ENCODE results near the gene SPATA25. TPM values are rescaled to one million over a fixed set of nuclear protein-coding genes. Genes with fewer than 3 reads are reported as not detected.
A peak's percentile ranks its signal among the peaks of the same experiment; 100 is the strongest.

The SPATA25 gene
- total RNA-seq, 4 donors from 2014 or later = 5.8 to 35.2 (median 19.5) TPM

DNA sequence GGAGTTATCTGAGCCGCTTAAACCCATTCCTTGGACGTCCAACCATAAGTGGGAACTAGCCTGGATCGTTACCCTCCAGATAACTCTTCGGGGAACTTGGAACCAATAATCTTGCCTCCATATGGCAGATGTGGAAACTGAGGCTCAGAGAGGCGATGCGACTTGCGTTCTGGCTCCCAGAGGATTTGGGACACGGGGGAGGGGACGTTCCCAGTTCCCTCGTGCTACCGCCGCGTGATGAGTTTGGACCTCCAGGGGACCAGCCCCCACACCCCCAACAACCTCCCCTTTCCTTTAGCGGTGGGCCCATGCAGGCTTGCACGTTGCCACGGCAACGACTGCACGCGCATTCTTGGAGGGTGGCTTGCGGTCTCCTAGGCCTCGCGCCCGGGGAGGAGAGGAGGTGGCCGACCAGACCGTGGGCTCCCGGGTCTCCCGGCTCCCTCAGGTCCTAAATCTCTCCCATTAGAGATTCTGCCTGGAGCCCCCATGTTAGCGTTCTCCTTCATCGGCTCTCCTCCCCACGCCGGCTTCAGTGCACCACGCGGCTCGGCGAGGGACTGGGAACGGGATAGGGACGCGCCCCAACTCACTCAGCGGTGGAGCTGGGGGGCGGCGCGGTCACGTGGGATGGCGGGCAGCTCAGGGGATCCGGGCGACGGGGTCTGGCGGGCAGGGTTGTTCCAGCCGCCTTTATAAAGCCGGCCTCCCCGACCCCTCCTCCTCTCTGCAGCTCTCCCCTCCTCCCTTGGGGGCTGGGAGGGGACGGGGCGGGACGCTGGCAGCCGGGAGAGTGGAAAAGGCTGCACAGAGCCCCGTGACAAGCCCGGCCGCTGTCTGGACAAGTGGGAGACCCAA lies 24.3 kb upstream of the SPATA25 start, which contains the start of gene PLTP:
PLTP (minus strand) TSS at position 670 of the 858 bp plus-strand sequence. CDS start 703 bp downstream, outside the sequence.
- peak within 1 kb of the TSS; percentile 38 to 56 (median 48) for H3K4me3 ChIP-seq
- H3K36me3 ChIP-seq = no peaks in the 10 kb centered on the region
- H3K9me3 ChIP-seq = no peaks in the 10 kb centered on the region
- peaks cover 0 to 20% (median 13%) of the 10 kb centered on the region in 4 donors for H3K4me1 ChIP-seq
- no peaks in the 10 kb centered on the region for H3K27me3 ChIP-seq
- TF ChIP-seq, protein P1, sequence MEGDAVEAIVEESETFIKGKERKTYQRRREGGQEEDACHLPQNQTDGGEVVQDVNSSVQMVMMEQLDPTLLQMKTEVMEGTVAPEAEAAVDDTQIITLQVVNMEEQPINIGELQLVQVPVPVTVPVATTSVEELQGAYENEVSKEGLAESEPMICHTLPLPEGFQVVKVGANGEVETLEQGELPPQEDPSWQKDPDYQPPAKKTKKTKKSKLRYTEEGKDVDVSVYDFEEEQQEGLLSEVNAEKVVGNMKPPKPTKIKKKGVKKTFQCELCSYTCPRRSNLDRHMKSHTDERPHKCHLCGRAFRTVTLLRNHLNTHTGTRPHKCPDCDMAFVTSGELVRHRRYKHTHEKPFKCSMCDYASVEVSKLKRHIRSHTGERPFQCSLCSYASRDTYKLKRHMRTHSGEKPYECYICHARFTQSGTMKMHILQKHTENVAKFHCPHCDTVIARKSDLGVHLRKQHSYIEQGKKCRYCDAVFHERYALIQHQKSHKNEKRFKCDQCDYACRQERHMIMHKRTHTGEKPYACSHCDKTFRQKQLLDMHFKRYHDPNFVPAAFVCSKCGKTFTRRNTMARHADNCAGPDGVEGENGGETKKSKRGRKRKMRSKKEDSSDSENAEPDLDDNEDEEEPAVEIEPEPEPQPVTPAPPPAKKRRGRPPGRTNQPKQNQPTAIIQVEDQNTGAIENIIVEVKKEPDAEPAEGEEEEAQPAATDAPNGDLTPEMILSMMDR (IDR thresholded peaks at IDR 0.05) = no peak
- peak; percentile 33 to 47 for TF ChIP-seq POLR2A (IDR thresholded peaks at IDR 0.05)
- peak; percentile 54 to 71 (median 60) for DNase-seq
- peak within 1 kb of the TSS; percentile 60 to 81 (median 74) for H3K27ac ChIP-seq

DNA sequence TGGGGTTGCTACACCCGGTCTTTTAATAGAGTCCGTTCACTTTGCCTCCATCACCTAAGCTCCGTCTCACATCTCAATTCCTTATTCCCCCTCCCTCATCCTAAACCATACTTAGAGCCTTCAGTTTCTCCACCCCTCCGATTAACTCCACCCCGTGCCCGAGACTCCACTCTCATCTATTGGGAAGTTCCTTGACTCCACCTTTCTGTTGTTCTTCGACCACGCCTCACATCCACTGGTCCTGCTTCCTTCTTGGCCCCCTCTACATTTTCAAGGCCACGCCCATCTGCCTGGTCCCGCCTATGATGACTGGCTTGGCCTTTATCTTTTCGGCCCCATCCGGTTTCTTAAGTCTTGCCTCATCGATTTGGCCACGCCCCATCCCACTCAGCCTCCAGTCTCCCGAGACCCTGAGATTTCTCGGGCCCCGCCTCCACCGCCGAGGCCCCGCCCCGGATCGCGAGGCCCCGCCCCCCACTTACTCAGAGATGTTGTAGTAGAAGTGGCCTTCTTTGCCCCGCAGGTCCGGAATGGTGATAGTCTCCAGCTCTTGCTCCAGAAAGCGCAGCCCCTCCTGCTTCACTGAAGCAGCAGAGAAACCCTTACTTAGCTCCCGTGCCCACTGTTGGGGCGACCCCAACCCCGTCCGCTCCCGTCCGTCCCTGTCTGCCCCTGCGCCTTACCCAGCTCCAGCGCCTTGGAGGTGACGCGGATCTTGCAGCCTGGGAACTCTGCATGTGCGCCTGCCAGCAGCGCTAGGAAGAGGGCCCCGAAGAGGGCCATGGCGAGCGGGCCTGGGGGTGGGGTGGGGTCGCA lies 23.5 kb upstream of the SPATA25 start:
- Histone ChIP-seq H3K36me3 (peaks cover 0 to 4% (median 0%) of the 10 kb centered on the region in 3 donors), H3K27ac (peak overlapping the region; percentile 60 to 81 (median 74)), H3K27me3 (no peaks in the 10 kb centered on the region), H3K4me3 (peak overlapping the region; percentile 38 to 56 (median 48)), H3K9me3 (no peaks in the 10 kb centered on the region), H3K4me1 (peaks cover 0 to 20% (median 13%) of the 10 kb centered on the region in 4 donors)
- TF ChIP-seq POLR2A (IDR thresholded peaks at IDR 0.05) = peak in 1 of 2 donors; percentile 42
- TF ChIP-seq, protein P1 (IDR thresholded peaks at IDR 0.05) = no peak
- peak; percentile 91 to 98 (median 98) for DNase-seq

DNA sequence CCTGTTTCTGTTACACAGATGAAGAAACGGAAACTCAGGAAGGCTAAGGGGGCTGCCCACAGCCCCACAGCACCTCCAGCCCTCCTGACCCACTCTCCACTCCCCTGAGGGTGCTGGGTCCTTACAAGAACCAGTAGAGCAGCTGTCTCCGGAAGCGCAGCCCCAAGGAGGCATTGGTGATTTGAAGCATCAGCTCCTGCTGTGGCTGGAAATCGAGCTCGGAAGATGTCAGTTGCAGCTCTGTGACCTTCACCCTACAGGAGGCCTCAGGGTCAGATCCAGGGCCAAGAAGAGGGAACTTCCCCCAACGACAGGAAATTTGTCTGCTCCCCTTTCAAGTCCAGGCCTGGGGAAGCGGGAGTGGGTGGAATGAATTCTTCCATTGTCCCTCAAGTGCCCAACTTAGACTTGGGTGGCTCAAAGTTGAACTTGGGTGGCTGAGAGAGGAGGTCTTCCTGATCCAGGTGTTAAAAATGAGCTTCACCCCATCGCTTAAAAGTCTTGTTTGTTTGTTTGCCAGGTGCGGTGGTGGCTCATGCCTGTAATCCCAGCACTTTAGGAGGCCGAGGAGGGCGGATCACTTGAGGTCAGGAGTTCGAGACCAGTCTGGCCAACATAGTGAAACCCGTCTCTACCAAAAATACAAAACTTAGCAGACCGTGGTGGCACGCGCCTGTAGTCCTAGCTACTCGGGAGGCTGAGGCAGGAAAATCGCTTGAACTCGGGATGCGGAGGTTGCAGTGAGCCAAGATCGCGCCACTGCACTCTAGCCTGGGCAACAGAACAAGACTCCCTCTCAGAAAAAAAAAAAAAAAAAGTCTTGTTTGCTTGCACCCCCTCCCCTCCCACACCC lies 22.6 kb upstream of the SPATA25 start:
- peak overlapping the region in 2 of 4 donors; percentile 44 to 52 for H3K4me3 ChIP-seq
- TF ChIP-seq POLR2A (IDR thresholded peaks at IDR 0.05) = no peak
- TF ChIP-seq, protein P1 (IDR thresholded peaks at IDR 0.05) = no peak
- no peak for DNase-seq
- no peaks in the 10 kb centered on the region for H3K27me3 ChIP-seq
- H3K27ac ChIP-seq = peak overlapping the region in 3 of 4 donors; percentile 38 to 67 (median 46)
- H3K9me3 ChIP-seq = no peaks in the 10 kb centered on the region
- H3K4me1 ChIP-seq = peaks cover 0 to 20% (median 13%) of the 10 kb centered on the region in 4 donors
- H3K36me3 ChIP-seq = peaks cover 0 to 5% (median 0%) of the 10 kb centered on the region in 3 donors

DNA sequence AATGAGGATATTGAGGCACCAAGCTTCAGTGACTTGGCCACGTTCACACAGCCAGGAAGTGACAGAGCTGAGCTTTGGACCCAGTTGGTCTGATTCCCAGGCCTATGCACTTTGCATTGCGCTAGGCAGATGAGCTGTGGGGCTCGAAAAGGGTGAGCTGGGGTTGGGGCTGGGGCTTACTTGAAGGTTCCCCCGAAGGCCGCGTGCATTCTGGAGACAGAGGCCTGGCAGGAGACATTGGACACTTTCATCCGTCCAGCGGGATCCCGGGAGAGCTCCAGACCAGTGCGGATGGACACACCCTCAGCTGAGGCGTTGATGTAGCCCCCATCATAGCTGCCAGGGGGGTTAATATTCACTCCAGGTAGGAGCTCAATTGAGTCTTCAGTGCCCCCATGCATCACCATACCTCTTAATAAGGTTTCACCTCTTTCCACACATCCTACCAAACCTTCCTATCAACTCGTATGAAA lies 21.9 kb upstream of the SPATA25 start:
- no peak for DNase-seq
- H3K27ac ChIP-seq = no peak overlapping the region
- no peak overlapping the region for H3K4me3 ChIP-seq
- TF ChIP-seq POLR2A (IDR thresholded peaks at IDR 0.05) = no peak
- TF ChIP-seq, protein P1 (IDR thresholded peaks at IDR 0.05) = no peak
- H3K36me3 ChIP-seq = peaks cover 0 to 5% (median 0%) of the 10 kb centered on the region in 3 donors
- no peaks in the 10 kb centered on the region for H3K9me3 ChIP-seq
- no peaks in the 10 kb centered on the region for H3K27me3 ChIP-seq
- peaks cover 0 to 20% (median 13%) of the 10 kb centered on the region in 4 donors for H3K4me1 ChIP-seq
